Kasumi-1 (cell line): ENCODE measurements around the gene BCL7B.
"Not testable (repeated sequence)": the region's sequence is repeated elsewhere in the genome, so short reads cannot be mapped to it uniquely, and the experiment has no call there.

Source experiments
- DNase-seq, 2 experiments: peaks; one replicate each; lab custom pipeline; 2025; lab: John Stamatoyannopoulos, UW

BCL7B gene

DNA sequence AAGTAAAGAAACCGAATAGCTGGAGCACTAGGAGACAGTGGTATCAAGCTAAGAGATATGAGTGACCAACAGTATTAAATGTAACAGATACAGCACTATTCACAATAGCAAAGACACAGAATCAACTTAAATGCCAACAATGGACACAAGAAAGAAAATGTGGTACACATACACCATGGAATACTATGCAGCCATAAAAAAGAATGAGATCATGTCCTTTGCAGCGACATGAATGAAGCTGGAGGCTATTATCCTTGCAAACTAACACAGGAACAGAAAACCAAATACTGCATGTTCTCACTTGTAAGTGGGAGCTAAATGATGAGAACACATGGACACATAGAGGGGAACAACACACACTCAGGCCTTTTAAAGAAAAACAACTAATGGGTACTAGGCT, 62.0 kb downstream of the BCL7B start:
- DNase-seq: not testable (repeated sequence)

DNA sequence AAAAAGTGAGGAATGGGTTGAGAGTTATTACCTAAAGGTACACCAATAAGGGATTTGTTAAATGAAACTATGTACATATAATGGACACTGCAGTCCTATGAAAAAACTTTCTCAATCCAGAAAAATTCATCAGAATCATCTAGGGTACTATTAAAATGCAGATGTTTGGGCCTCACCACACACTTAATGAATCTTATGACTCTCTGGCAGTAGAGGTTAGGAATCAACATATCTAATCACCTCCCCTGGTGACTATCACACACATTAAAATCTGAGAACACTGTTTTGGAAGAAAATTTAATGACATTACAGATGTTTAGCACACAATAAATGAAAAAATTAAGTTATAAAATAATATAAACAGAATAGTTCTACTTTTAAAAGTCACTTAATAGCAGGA, 67.5 kb downstream of the BCL7B start:
- no peak for DNase-seq

DNA sequence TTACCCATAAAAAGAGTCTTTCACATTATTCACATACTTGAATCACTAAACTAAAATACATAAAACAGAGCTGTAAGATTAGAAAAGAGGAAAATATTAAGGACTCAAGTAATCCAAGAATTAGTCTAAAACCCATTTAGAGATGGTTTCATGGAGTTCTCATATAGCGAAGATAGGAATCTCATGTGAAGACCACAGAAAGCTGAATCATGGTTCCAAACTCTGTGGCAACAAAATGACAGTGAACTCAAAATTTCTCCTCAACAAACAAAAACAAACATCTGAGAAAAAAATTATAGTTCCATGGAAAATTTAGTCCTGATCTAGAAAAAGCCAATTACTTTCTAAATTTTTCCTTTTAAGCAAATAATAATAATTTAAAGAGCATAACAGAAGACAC, 70.0 kb downstream of the BCL7B start:
- no peak for DNase-seq
